H9 (cell line): ENCODE measurements around the gene RRAGD. TPM values are rescaled to one million over a fixed set of nuclear protein-coding genes. Genes with fewer than 3 reads are reported as not detected.

Experiments
- DNase-seq: peaks from one replicate; pipeline ENCODE4 v3.0.0-alpha.2; 2017
- H2AFZ ChIP-seq: one replicate; pipeline ENCODE4 v1.6.1; 2013; ENCODE audit warnings: mild to moderate bottlenecking, low read length, control low read depth, moderate library complexity
- H2AK5ac ChIP-seq: 2 replicates; pipeline ENCODE4 v1.6.1; 2013; ENCODE audit warnings: low read length, control low read depth, mixed read lengths; ENCODE audit not compliant: insufficient read length
- H2BK120ac ChIP-seq: one replicate; pipeline ENCODE4 v1.6.1; 2013; ENCODE audit warnings: low read depth, mild to moderate bottlenecking, low read length, control low read depth, inconsistent platforms; ENCODE audit not compliant: poor library complexity, severe bottlenecking
- H2BK12ac ChIP-seq: 2 replicates; pipeline ENCODE4 v1.6.1; 2013; ENCODE audit warnings: low read length, control low read depth, mixed read lengths, low read depth; ENCODE audit not compliant: insufficient read length
- H2BK15ac ChIP-seq: 2 replicates; pipeline ENCODE4 v1.6.1; 2013; ENCODE audit warnings: low read depth, low read length, control low read depth
- H2BK20ac ChIP-seq: one replicate; pipeline ENCODE4 v1.6.1; 2013; ENCODE audit warnings: low read depth, mild to moderate bottlenecking, low read length, control low read depth, inconsistent platforms; ENCODE audit not compliant: poor library complexity, severe bottlenecking
- H2BK5ac ChIP-seq: 2 replicates; pipeline ENCODE4 v1.6.1; 2013; ENCODE audit warnings: low read length, control low read depth, mixed read lengths; ENCODE audit not compliant: insufficient read length
- H3K14ac ChIP-seq: 2 replicates; pipeline ENCODE4 v1.6.1; 2013; ENCODE audit warnings: low read length, control low read depth; ENCODE audit not compliant: insufficient read depth
- H3K18ac ChIP-seq: 2 replicates; pipeline ENCODE4 v1.6.1; 2013; ENCODE audit warnings: low read depth, mild to moderate bottlenecking, mixed read lengths, low read length, control low read depth; ENCODE audit not compliant: insufficient read length
- H3K23ac ChIP-seq: 2 replicates; pipeline ENCODE4 v1.6.1; 2013; ENCODE audit warnings: low read length, control low read depth, mixed read lengths, low read depth; ENCODE audit not compliant: insufficient read length
- H3K23me2 ChIP-seq: 2 replicates; pipeline ENCODE4 v1.6.1; 2013; ENCODE audit warnings: low read depth, mild to moderate bottlenecking, mixed read lengths, low read length, control low read depth; ENCODE audit not compliant: insufficient read length, poor library complexity, severe bottlenecking
- H3K27ac ChIP-seq: 2 replicates; pipeline ENCODE4 v1.5.1; 2013; ENCODE audit warnings: low read length, control low read depth, mixed read lengths, low read depth; ENCODE audit not compliant: insufficient read length
- H3K27me3 ChIP-seq: 2 replicates; pipeline ENCODE4 v1.6.1; 2013; ENCODE audit warnings: low read length, control low read depth, inconsistent platforms; ENCODE audit not compliant: insufficient read depth
- H3K4ac ChIP-seq: 2 replicates; pipeline ENCODE4 v1.6.1; 2013; ENCODE audit warnings: low read depth, mild to moderate bottlenecking, control low read depth, inconsistent platforms, low read length, moderate library complexity
- H3K4me1 ChIP-seq: 2 replicates; pipeline ENCODE4 v1.6.1; 2013; ENCODE audit warnings: low read length, control low read depth, inconsistent platforms; ENCODE audit not compliant: insufficient read depth
- H3K4me2 ChIP-seq: 2 replicates; pipeline ENCODE4 v1.6.1; 2013; ENCODE audit warnings: low read length, control low read depth, mixed read lengths; ENCODE audit not compliant: insufficient read length, insufficient read depth
- H3K56ac ChIP-seq: 2 replicates; pipeline ENCODE4 v1.6.1; 2013; ENCODE audit warnings: low read depth, mild to moderate bottlenecking, mixed read lengths, low read length, control low read depth; ENCODE audit not compliant: insufficient read length
- H3K79me1 ChIP-seq: 2 replicates; pipeline ENCODE4 v1.6.1; 2013; ENCODE audit warnings: low read depth, mild to moderate bottlenecking, moderate library complexity, low read length, control low read depth, inconsistent platforms; ENCODE audit not compliant: insufficient read depth, poor library complexity, severe bottlenecking
- H3K79me2 ChIP-seq: 2 replicates; pipeline ENCODE4 v1.6.1; 2013; ENCODE audit warnings: low read length, control low read depth, inconsistent platforms; ENCODE audit not compliant: insufficient read depth
- H3K9ac ChIP-seq: 2 replicates; pipeline ENCODE4 v1.6.1; 2013; ENCODE audit warnings: low read length, control low read depth, mixed read lengths; ENCODE audit not compliant: insufficient read length; ENCODE audit errors: extremely low read depth
- H3K9me3 ChIP-seq: one replicate; pipeline ENCODE4 v1.6.1; 2013; ENCODE audit warnings: low read depth, low read length, inconsistent platforms; ENCODE audit not compliant: control insufficient read depth
- H3T11ph ChIP-seq: one replicate; pipeline ENCODE4 v1.6.1; 2013; ENCODE audit warnings: mild to moderate bottlenecking, low read length, control low read depth, inconsistent platforms
- H4K20me1 ChIP-seq: one replicate; pipeline ENCODE4 v1.6.1; 2013; ENCODE audit not compliant: control insufficient read depth, insufficient read length, insufficient read depth
- H4K5ac ChIP-seq: 2 replicates; pipeline ENCODE4 v1.6.1; 2013; ENCODE audit warnings: low read depth, mild to moderate bottlenecking, mixed read lengths, low read length, control low read depth; ENCODE audit not compliant: insufficient read length
- H4K8ac ChIP-seq: replicated peaks from 2 replicates; pipeline ENCODE4 v1.6.1; 2013; ENCODE audit warnings: low read length, control low read depth, mixed read lengths, low read depth; ENCODE audit not compliant: insufficient read length
- H4K91ac ChIP-seq: 2 replicates; pipeline ENCODE4 v1.6.1; 2013; ENCODE audit warnings: low read depth, mild to moderate bottlenecking, moderate library complexity, mixed read lengths, low read length, control low read depth; ENCODE audit not compliant: insufficient read length
- H3K27ac Mint-ChIP-seq, 3 experiments: 2 replicates in 2 of 3; 3 replicates in 1 of 3; pipeline ENCODE4 v1.8.0; 2020 to 2021; ENCODE audit warnings: mixed read lengths in 3 of 3, mild to moderate bottlenecking in 1 of 3, moderate library complexity in 1 of 3
- H3K27me3 Mint-ChIP-seq: 2 replicates; pipeline ENCODE4 v1.8.0; 2021; ENCODE audit warnings: low read depth, mild to moderate bottlenecking, moderate library complexity, mixed read lengths
- H3K36me3 Mint-ChIP-seq, 3 experiments: 2 replicates in 2 of 3; 3 replicates in 1 of 3; pipeline ENCODE4 v1.8.0; 2020 to 2021; ENCODE audit warnings: low read depth in 3 of 3, mixed read lengths in 3 of 3; ENCODE audit not compliant: insufficient read depth in 1 of 3
- H3K4me1 Mint-ChIP-seq, 2 experiments: 2 replicates each; pipeline ENCODE4 v1.8.0; 2020; ENCODE audit warnings: mixed read lengths in 2 of 2
- H3K4me3 Mint-ChIP-seq, 2 experiments: 2 replicates in 1 of 2; 3 replicates in 1 of 2; pipeline ENCODE4 v1.8.0; 2020 to 2021; ENCODE audit warnings: mild to moderate bottlenecking in 2 of 2, mixed read lengths in 2 of 2, moderate library complexity in 1 of 2
- H3K9me3 Mint-ChIP-seq, 2 experiments: 2 replicates in 1 of 2; 3 replicates in 1 of 2; pipeline ENCODE4 v1.8.0; 2020; ENCODE audit warnings: mild to moderate bottlenecking in 2 of 2, mixed read lengths in 2 of 2, moderate library complexity in 1 of 2
- WGBS: extraction: QIAGEN DNeasy Blood & Tissue Kit; methylation state at CpG from one replicate; pipeline ENCODE4 v1.1.7; 2013; ENCODE audit warnings: missing lambda C conversion rate, low lambda C conversion rate, mixed read lengths; ENCODE audit not compliant: insufficient read length; ENCODE audit errors: extremely low coverage; 5-methylcytosine and 5-hydroxymethylcytosine counted together
- total RNA-seq: library from RNA; stranded (reverse); gene quantifications from 2 replicates; pipeline ENCODE4 v1.2.1, GENCODE V29; 2021
- TF ChIP-seq, protein P1 (sequence below): fragments of 200-600 bp; sonication (generic); conservative IDR thresholded peaks from 3 replicates; pipeline ENCODE4 v1.8.0; 2021; ENCODE audit warnings: antibody characterized with exemption, mild to moderate bottlenecking

The RRAGD gene
- total RNA-seq, 1 experiment from 2014 or later: 10.6 TPM

DNA sequence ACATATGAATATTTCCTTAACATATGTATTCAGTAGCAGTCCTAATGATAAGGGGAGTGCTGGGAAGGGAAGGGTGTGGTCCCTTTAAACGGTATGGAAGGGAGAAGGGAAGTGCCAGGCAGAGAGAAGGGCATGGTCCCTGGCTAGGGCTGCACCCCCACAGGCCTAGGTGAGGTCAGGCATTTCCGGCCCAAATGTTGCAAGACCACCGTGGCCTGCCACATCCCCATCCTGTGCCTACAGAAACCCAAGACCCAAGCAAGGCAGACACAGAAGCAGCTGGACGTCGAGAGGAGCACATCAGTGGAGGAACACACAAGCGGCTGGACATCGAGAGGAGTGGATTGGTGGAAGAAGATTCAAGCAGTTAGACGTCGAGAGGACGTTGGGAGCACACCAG, 5.9 kb downstream of the RRAGD start:
- H4K20me1 ChIP-seq: no peaks in the 10 kb centered on the region
- H3K27me3 ChIP-seq: no peaks in the 10 kb centered on the region
- no peak overlapping the region for H2AFZ ChIP-seq
- peak overlapping the region in 1 of 2 experiments; percentile 2; a peak in 1 of 5 replicates for H3K4me3 Mint-ChIP-seq
- no peak overlapping the region for H2BK15ac ChIP-seq
- H3K14ac ChIP-seq: no peak overlapping the region
- H3K56ac ChIP-seq: no peak overlapping the region
- H2BK12ac ChIP-seq: no peak overlapping the region
- peaks cover 31% of the 10 kb centered on the region for H3K27me3 Mint-ChIP-seq
- no peak overlapping the region for H4K8ac ChIP-seq
- no CpG with 5 or more reads among the region's 10 CpGs for WGBS
- H3K9me3 Mint-ChIP-seq: no peaks in the 10 kb centered on the region; a peak in 1 of 5 replicates
- no peak overlapping the region for H3K4me2 ChIP-seq
- H3K23ac ChIP-seq: no peak overlapping the region
- H3K23me2 ChIP-seq: peaks cover 13% of the 10 kb centered on the region
- H3K4me1 ChIP-seq: peaks cover 13% of the 10 kb centered on the region
- no peak overlapping the region for H3K18ac ChIP-seq
- H2BK120ac ChIP-seq: no peak overlapping the region
- TF ChIP-seq, protein P1, sequence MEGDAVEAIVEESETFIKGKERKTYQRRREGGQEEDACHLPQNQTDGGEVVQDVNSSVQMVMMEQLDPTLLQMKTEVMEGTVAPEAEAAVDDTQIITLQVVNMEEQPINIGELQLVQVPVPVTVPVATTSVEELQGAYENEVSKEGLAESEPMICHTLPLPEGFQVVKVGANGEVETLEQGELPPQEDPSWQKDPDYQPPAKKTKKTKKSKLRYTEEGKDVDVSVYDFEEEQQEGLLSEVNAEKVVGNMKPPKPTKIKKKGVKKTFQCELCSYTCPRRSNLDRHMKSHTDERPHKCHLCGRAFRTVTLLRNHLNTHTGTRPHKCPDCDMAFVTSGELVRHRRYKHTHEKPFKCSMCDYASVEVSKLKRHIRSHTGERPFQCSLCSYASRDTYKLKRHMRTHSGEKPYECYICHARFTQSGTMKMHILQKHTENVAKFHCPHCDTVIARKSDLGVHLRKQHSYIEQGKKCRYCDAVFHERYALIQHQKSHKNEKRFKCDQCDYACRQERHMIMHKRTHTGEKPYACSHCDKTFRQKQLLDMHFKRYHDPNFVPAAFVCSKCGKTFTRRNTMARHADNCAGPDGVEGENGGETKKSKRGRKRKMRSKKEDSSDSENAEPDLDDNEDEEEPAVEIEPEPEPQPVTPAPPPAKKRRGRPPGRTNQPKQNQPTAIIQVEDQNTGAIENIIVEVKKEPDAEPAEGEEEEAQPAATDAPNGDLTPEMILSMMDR: no peak
- no peak overlapping the region for H4K5ac ChIP-seq
- H3K4ac ChIP-seq: no peak overlapping the region
- peaks cover 5% of the 10 kb centered on the region; the same call in 1 of the 2 replicates for H3K79me2 ChIP-seq
- H2BK20ac ChIP-seq: no peak overlapping the region
- H2AK5ac ChIP-seq: no peak overlapping the region
- no peaks in the 10 kb centered on the region for H3K79me1 ChIP-seq
- no peak overlapping the region for H3K9ac ChIP-seq
- no peak overlapping the region for H3K27ac ChIP-seq
- H3K27ac Mint-ChIP-seq: no peak overlapping the region; a peak in 1 of 7 replicates
- no peak for DNase-seq
- no peaks in the 10 kb centered on the region for H3K36me3 Mint-ChIP-seq
- no peak overlapping the region for H3T11ph ChIP-seq
- H4K91ac ChIP-seq: no peak overlapping the region
- no peaks in the 10 kb centered on the region for H3K9me3 ChIP-seq
- H3K4me1 Mint-ChIP-seq: peaks cover 47 to 56% of the 10 kb centered on the region in 2 experiments
- no peak overlapping the region for H2BK5ac ChIP-seq
